Measurements from ENCODE around the gene ELOF1.
"Not testable (repeated sequence)": the region's sequence is repeated elsewhere in the genome, so short reads cannot be mapped to it uniquely, and the experiment has no call there.

ELOF1 gene
- long read RNA-seq, donor 1, transcript ELOF1-201 (4 exons, 1,019 nt) = major isoform, 32 of 41 reads
- long read RNA-seq, donor 1, partial matches to known transcripts = 8 of 41 reads
- long read RNA-seq, donor 1, other reads (novel, unspliced or antisense) = 0 of 41 reads
- long read RNA-seq, donor 2, transcript ELOF1-201 (4 exons, 1,019 nt) = major isoform, 10 of 10 reads
- long read RNA-seq, donor 2, partial matches to known transcripts = 0 of 10 reads
- long read RNA-seq, donor 2, other reads (novel, unspliced or antisense) = 0 of 10 reads
- long read RNA-seq, donor 3, transcript ELOF1-201 (4 exons, 1,019 nt) = major isoform, 17 of 17 reads
- long read RNA-seq, donor 3, partial matches to known transcripts = 0 of 17 reads
- long read RNA-seq, donor 3, other reads (novel, unspliced or antisense) = 0 of 17 reads
- long read RNA-seq, donor 4, transcript ELOF1-201 (4 exons, 1,019 nt) = major isoform, 25 of 30 reads
- long read RNA-seq, donor 4, partial matches to known transcripts = 5 of 30 reads
- long read RNA-seq, donor 4, other reads (novel, unspliced or antisense) = 0 of 30 reads
- long read RNA-seq, donor 5, transcript ELOF1-201 (4 exons, 1,019 nt) = major isoform, 35 of 42 reads
- long read RNA-seq, donor 5, partial matches to known transcripts = 7 of 42 reads
- long read RNA-seq, donor 5, other reads (novel, unspliced or antisense) = 0 of 42 reads
- long read RNA-seq, donor 6, transcript ELOF1-201 (4 exons, 1,019 nt) = major isoform, 20 of 30 reads
- long read RNA-seq, donor 6, partial matches to known transcripts = 9 of 30 reads
- long read RNA-seq, donor 6, other reads (novel, unspliced or antisense) = 0 of 30 reads
- long read RNA-seq, donor 7 = 0 reads
- long read RNA-seq, donor 8, transcript ELOF1-201 (4 exons, 1,019 nt) = major isoform, 19 of 24 reads
- long read RNA-seq, donor 8, partial matches to known transcripts = 5 of 24 reads
- long read RNA-seq, donor 8, other reads (novel, unspliced or antisense) = 0 of 24 reads

DNA sequence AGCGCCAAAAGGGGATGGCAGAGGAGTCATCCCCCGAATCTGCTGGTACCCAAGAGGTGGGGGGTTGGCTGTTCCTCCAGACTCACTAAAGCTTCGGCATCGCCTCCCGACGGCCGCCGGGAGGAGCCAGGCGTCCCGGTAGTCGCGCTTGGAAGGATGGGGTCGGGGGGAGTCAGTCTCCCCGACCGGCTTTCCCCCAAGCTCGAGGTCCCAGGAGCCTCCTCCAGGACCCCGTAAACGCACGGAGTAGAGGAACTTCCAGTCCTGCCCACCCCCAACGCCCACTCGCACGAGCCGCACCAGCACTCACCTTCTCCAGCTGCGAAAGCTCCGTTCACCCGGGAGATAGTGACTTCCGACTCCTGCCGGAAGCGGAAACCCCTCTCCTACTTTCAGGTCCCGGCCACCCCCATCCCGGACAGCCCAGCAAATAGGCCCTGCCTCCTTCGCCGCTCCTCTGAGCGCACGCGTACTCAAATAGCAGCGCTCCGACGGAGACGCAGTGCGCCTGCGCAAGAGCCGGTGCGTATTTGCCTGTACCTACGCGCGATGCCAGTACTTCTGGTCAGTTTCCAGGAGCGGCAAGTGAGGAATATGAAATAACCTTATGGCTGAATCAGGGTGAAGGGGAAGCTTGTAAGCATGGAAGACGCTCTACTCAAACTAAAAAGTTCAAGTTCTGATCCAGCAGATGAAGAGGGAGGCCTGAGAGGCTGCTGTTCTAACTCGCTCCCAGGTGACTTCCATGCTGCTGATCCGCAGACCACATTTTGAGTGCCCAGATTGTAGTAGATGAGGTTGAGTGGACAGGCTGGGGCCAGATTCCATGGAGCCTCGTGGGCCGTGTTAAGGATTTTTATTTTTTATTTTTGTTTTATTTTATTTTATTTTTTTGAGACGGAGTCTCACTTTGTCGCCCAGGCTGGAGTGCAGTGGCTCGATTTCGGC, at the start of gene ELOF1:
Gene ELOF1, minus strand, starts transcription at position 350 of the 948 bp plus-strand sequence. CDS start 4,883 bp downstream, outside the sequence.
- DNase-seq = peak; percentile 90

DNA sequence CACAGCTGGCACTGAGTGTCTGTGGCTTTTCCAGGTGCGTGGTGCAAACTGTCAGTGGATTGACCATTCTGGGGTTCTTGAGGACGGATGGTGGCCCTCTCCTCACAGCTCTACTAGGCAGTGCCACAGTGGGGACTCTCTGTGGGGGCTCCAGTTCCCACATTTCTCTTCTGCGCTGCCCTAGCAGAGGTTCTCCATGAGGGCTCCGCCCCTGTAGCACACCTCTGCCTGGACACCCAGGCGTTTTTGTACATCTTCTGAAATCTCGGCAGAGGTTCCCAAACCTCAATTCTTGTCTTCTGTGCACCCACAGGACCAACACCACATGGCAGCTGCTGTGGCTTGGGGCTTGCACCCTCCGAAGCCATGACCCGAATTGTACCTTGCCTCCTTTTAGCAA, 47.5 kb upstream of the ELOF1 start:
- DNase-seq = no peak

DNA sequence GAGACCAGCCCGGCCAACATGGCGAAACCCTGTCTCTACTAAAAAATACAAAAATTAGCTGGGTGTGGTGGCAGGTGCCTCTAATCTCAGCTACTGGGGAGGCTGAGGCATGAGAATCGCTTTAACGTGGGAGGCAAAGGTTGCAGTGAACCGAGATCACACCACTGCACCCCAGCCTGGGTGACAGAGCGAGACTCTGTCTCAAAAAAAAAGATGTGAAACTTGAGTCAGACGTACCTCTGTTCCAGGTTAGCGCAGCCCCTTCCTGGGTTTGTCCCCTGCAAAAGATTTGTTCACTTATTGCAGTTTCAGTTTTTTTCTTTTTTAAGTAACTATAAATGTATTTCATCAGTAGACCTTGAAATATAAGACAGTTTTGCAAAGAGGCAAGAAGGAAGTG, 40.7 kb upstream of the ELOF1 start:
- DNase-seq = not testable (repeated sequence)

DNA sequence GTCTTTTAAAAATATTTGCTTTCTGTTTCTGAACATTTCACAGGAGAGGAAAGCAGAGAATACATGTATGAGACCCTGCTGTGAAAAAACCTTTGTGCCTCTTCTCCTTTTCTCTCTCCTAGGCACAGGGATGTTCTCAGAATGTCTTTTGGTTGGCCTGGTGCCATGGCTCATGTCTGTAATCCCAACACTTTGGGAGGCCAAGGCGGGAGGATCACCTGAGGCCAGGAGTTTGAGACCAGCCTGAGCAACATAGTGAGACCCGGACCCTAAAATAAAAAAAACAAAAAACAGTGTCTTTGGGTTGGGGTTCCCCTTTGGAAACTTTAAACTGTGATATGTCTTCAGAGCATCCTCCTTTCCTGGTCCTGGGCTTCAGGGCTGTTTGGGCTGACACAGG, 39.7 kb upstream of the ELOF1 start:
- DNase-seq = no peak

DNA sequence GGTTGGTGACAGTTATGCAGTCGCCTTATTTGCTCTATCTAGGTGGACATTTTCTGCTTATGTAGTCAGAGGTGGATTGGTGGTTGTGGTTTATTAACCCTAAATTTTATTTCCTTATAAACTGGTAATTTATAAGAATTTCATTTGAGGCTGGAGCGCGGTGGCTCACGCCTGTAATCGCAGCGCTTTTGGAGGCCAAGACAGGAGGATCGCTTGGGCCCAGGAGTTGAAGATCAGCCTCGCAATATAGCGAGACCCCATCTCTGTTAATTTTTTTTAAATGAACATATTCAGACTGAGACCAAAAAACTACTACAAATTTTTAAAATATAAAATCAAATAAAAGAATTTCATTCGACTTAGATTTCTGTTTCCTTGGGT, 39.1 kb upstream of the ELOF1 start:
- no peak for DNase-seq

DNA sequence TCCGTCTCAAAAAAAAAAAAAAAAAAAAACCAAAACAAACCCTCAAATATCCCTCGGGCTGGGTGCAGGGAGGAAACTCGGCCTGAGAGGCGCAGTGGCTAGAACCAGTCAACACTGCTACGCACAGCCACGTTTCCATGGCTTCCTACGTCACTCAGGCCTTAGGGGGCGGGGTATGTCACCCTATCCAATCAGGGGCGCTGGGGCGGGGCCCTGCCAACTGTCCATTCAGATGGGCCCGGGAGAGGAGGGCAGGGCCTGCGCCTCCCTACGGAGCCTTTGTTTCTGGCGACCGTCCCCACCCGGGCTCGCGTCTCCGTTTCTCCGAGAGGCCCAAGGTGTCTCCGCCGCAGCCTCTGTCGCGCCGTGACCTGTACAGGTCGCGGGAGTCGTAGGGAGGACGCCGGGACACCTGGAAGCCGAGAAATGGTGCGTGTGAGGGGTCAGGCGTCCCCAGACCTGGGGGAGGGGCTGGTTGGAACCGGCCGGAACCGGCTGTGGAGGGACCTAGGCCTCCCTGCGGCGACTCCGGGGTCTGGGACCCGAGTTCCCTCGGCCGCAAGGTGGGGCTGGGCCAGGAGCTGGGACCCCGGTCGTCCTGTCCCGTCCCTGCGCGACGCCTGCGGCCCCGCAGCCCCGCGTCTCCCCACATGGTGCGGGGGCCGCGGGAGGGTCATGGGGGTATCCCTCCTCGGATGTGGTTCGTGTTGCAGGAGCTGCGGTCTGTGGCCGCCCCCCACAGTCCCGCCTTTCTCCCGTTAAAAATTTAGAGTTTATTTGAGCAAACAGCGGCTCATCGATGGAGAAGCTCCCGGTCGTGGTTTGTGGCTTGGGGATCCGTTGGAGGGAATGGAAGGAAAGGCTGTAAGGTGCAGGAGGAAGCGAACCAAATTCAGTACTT, 38.4 kb upstream of the ELOF1 start, which contains the start of gene ZNF627:
Gene ZNF627, plus strand, starts transcription at position 282 of the 901 bp plus-strand sequence. Its CDS starts 145 bp downstream, at position 427.
- DNase-seq = peak; percentile 99

DNA sequence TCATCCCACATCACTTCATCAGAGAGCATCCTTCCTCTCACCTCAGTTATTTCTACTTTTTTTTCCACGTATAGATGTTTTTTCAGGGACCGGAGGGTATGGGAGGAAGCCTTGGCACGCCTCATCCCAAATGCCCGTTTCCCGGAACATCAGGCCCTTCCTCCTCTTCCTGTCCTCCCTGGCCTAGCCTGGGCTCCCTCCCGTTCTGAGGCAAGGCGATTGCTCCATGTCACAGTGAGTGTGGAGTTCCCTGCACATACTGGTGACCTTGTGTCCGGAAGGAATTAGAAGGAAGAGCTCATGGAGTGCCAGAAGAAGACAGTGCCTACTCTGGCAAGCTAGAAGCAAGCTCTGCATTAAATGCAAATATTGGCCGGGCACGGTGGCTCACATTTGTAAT, 37.1 kb upstream of the ELOF1 start:
- DNase-seq = no peak

DNA sequence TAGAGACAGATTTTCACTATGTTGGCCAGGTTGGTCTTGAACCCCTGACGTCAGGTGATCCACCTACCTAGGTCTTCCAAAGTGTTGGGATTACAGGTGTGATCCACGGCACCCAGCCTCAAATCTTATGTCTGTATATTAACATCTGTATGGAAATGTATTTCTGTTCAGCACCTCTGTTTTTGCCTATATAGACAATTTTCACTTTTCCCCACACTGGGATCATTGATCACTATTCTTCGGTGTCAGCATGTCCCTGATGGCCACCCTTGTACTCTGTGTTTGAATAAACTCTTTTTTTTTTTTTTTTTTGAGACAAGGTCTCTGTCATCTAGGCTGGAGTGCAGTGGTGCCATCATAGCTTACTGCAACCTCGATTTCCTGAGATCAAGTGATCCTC, 35.1 kb upstream of the ELOF1 start:
- DNase-seq = no peak

DNA sequence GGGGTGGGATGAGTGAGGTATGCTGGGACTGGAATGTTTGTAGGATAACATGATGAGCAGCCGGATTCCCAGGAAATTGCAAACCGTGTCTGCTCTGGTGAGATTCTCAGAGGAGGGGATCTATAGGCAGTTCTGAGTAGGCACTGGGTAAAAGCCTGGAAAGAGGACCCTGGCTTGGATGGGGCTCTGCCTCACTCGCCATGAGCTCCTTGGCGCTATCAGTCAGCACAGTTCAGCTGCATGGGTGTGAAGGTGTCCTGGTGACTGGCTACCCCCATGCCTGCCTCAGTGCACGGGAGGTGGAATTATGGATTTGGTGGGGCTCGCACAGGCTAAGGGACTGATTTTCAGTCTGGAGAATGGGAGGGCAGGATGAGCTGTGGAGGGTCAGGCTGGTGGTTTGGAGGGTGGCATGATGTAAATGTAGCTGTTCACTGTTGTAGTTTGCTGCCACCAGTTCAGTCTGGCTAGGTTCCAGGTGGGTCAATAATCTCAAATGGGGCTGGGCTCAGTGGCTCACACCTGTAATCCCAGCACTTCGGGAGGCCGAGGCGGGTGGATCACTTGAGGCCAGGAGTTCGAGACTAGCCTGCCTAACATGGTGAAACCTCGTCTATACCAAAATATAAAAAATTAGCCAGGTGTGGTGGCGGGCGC, 29.1 kb upstream of the ELOF1 start:
- DNase-seq = no peak

DNA sequence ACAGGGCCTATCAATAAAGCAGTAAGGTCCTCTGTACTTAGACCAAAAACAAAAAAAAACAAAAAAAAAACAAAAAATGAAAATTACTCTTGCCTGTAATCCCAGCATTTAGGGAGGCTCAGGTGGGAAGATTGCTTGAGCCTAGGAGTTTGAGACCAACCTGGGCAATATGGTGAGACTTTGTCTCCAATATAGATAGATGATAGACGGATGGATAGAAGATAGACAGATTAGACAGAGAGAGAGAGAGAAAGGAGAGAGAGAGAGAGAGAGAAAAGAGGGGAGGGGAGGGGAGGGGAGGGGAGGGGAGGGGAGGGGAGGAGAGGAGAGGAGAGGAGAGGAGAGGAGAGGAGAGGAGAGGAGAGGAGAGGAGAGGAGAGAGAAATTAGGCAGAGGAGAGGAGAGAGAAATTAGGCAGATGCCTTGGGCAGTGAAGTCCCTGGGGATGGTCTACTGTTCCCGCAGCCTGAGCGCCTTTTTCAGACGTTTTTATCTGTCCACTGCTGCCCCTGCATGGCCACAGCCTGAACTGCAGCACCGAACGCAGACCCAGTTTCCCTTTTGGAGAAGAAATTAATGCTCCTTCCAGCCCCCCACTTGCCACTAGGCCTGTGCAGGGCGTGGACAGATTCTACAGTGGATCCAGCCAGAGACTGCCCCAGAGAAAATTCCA, 28.4 kb upstream of the ELOF1 start:
- DNase-seq = peak; percentile 30

DNA sequence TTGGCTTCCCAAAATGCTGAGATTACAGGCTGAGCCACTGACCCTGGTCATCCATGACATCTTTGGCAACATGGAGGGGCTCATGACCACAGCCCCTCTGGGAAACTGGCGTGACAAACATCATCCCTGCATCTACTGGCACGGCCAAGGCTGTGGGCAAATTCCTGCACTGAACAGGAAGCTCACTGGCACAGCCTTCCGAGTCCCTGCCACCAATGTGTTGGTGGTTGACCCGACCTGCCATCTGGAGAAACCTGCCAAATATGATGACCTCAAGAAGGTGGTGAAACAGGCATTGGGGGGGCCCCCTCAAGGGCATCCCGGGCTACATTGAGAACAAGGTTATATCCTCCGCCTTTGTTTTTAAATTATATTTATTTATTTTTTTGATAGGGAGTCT, 27.3 kb upstream of the ELOF1 start:
- no peak for DNase-seq

DNA sequence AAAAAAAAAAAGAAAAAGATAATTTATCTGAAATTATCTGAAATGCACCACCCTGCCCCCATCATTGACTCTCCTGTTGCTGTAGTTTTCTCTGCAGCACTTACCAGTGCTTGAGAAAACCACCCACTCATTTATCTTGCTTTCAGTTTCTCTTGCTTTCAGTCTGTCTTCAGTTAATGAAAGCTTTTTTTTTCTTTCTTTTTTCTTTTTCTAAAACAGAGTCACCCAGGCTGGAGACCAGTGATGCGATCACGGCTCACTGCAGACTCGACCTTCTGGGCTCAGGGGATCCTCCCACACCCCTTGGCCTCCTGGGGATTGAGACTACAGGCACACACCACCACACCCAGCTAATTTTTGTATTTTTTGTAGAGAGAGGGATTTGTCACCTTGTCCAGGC, 22.7 kb upstream of the ELOF1 start:
- DNase-seq = no peak

DNA sequence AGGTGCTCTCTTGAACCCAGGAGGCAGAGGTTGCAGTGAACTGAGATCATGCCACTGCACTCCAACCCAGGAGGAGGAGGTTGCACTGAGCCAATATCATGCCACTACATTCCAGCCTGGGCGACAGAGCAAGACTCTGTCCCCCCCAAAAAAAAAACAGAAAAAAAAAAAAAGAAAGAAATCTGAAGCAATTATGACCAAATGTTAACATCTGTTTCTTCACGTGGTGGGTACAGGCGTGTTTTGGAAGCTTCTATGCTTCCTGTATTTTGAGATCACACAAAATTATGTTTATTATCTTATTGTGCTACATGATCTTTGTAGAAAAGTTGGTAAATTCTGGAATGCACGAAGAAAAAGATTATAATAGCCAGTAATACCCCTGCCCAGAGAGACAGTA, 21.1 kb upstream of the ELOF1 start:
- no peak for DNase-seq

DNA sequence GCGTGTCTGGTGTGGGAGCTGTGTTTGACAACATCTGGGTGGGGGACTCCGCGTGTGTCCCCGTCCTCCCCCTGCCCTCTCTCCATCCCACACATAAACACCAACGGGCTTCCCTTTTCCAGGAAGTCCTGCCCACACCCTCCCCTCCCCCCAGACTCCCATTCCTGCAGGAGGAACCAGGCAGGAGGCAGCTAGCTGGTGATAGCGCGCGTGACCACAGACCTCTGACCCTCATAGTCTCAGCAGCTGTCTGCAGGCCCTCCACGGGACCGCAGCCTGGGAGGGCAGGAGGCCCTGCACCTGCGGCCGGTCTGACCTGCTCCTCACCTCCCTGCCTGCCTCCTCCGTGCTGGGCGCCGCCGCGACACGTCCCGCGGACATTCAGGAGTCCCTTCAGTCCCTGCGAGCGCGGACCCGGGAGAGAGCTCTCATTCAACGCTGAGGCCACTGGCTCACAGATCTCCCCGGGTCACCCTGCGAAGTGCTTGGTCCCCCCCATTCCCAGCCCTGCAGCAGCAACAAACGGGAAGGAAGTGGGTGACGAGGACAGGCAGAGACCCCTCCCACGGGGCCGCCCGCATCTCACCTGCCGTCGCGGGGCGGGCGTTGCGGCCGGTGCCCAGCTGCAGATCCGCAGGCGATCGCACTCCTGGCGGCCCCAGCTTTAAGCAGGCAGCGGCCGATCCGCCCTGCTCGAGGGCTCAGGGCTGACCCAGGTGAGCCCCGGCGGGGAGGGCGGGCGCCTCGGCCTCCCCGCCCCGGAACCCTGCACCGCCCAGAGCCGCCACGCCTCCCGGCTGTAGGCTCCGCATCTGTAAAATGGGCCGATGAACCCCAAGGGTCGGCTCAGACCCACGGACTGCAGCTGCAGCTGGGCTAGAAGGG, 19.5 kb upstream of the ELOF1 start:
- peak; percentile 59 for DNase-seq

DNA sequence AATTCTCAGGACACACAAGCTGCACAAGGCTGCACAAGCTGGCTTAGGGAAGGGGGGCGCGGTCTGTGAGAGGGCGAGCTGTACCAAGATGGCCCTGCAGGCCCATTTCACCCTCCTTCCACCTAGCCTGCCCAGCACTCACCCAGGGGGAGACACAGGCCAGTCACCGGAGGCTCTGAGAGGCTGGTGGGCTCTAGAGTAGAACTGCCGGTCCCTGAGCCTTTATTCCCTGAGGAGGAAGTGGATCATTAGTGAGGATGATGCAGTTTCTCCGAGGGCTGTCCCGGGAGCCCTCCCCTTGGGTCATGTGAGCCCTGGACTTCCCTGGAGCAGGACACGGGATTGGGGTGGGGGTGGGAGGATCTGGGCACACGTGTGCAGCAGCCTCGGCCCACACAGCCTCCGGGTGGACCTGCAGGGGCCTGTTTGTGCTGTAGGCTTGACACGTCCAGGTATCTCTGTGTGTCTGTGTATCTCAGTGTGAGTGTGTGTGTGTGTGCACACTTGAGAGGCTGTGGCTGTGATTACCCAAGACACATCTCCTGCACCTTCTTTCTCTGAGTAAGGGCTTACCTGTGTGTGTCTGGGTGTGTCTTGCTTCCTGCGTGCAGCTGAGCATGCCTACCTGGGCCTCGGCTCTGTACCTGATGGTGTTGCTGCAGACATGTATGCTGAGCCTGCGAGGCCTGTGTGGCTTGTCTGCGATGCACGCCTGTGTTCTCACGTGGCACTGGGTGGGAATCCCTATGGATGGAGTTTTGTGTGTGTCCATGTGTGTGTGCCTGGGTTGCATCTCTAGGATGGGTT, 18.6 kb upstream of the ELOF1 start, which contains the start of gene ACP5:
Gene ACP5, minus strand, starts transcription at position 195 of the 807 bp plus-strand sequence. CDS start 328 bp downstream, outside the sequence.
- no peak for DNase-seq

DNA sequence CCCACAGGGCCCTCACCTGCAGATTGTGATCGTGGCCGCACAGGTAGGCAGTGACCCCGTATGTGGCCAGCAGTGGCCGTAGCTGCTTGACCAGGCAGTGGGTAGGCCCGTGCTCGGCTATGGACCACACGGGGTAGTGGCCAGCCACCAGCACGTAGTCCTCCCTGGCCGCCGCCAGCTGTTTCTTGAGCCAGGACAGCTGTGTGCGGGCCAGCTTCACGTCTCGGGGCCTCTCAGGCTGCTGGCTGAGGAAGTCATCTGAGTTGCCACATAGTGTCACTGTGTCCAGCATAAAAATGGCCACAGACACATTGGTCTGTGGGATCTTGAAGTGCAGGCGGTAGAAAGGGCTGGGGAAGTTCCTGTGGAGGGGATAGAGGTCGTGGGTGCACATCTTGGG, 17.2 kb upstream of the ELOF1 start:
- no peak for DNase-seq

DNA sequence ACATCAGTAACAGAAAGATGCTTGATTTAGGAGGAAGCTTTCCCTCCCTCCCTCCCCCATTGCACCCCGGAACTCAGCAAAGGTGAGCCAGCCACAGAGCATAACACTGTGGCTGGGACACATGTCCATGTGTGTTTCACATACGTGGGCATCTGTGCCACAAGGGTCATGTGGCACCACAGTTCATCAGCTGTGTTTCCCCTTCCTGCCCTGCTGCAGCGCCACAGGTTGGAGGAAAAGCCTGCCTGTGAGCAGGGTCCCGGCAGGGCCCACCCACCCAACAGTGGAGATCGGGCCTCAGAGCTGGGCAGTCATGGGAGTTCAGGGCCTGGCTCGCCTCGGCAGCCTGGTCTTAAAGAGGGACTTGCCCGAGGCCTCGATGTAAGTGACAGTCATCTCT, 15.7 kb upstream of the ELOF1 start:
- DNase-seq = no peak

DNA sequence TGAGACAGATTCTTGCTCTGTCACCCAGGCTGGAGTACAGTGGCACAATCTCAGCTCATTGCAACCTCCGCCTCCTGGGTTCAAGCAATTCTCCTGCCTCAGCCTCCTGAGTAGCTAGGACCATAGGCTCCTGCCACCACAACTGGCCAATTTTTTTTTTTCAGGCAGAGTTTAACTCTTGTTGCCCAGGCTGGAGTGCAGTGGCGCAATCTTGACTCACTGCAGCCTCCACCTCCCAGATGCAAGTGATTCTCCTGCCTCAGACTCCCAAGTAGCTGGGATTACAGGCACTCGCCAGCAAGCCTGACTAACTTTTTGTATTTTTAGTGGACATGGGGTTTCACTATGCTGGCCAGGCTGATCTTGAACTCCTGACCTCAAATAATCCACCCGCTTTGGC, 14.7 kb upstream of the ELOF1 start:
- DNase-seq = not testable (repeated sequence)
